Measurements from ENCODE around the gene PPARGC1A.
A peak's percentile ranks its signal among the peaks of the same experiment; 100 is the strongest.

The PPARGC1A gene

GRCh38 chr4:23932186-23932585 is 42.3 kb upstream of the PPARGC1A start:
- no peak overlapping the region for H3K4me3 ChIP-seq (ENCODE audit: low read length)
- no peak for DNase-seq (ENCODE audit: low read depth)
- TF ChIP-seq CTCF (conservative IDR thresholded peaks at IDR 0.05; ENCODE audit: low read depth, low read length), result no peak

- no peak for TF ChIP-seq CTCF (conservative IDR thresholded peaks at IDR 0.05; ENCODE audit: low read depth, low read length)
- H3K4me3 ChIP-seq (ENCODE audit: low read length), result no peak overlapping the region
- DNase-seq (ENCODE audit: low read depth), result peak; percentile 76
These were observed 41.6 kb upstream of the PPARGC1A start for GRCh38 chr4:23931489-23931830.

GRCh38 chr4:23930750-23931488 is 41.1 kb upstream of the PPARGC1A start:
- TF ChIP-seq CTCF (conservative IDR thresholded peaks at IDR 0.05; ENCODE audit: low read depth, low read length), result no peak
- no peak overlapping the region for H3K4me3 ChIP-seq (ENCODE audit: low read length)
- peak; percentile 96 for DNase-seq (ENCODE audit: low read depth)

- no peak overlapping the region for H3K4me3 ChIP-seq (ENCODE audit: low read length)
- no peak for TF ChIP-seq CTCF (conservative IDR thresholded peaks at IDR 0.05; ENCODE audit: low read depth, low read length)
- DNase-seq (ENCODE audit: low read depth), result no peak
These were observed 39.4 kb upstream of the PPARGC1A start for GRCh38 chr4:23929248-23929647.

GRCh38 chr4:23924556-23924955 is 34.7 kb upstream of the PPARGC1A start:
- no peak for TF ChIP-seq CTCF (conservative IDR thresholded peaks at IDR 0.05; ENCODE audit: low read depth, low read length)
- no peak overlapping the region for H3K4me3 ChIP-seq (ENCODE audit: low read length)
- DNase-seq (ENCODE audit: low read depth), result no peak

- DNase-seq (ENCODE audit: low read depth), result no peak
- no peak overlapping the region for H3K4me3 ChIP-seq (ENCODE audit: low read length)
- no peak for TF ChIP-seq CTCF (conservative IDR thresholded peaks at IDR 0.05; ENCODE audit: low read depth, low read length)
These were observed 34.0 kb upstream of the PPARGC1A start for GRCh38 chr4:23923840-23924239.

- no peak overlapping the region for H3K4me3 ChIP-seq (ENCODE audit: low read length)
- no peak for TF ChIP-seq CTCF (conservative IDR thresholded peaks at IDR 0.05; ENCODE audit: low read depth, low read length)
- DNase-seq (ENCODE audit: low read depth), result no peak
These were observed 33.3 kb upstream of the PPARGC1A start for GRCh38 chr4:23923141-23923540.

All from retinal pigment epithelial cell (primary cell).